Activated T-cell treated with anti-CD3 and anti-CD28 coated beads, Interleukin-2, amount 50 U/mL, for 24 hours (primary cell): ENCODE data around the gene SMDT1.
A peak's percentile ranks its signal among the peaks of the same experiment; 100 is the strongest.

Experiments
- DNase-seq: peaks from one replicate; pipeline ENCODE4 v3.0.0-alpha.2; 2020
- H3K27ac Mint-ChIP-seq: 2 replicates; pipeline ENCODE4 v1.8.0; 2020; ENCODE audit warnings: mild to moderate bottlenecking, mixed read lengths
- H3K27me3 Mint-ChIP-seq: 2 replicates; pipeline ENCODE4 v1.8.0; 2020; ENCODE audit warnings: mixed read lengths
- H3K36me3 Mint-ChIP-seq: 2 replicates; pipeline ENCODE4 v1.8.0; 2020; ENCODE audit warnings: low read depth, mixed read lengths
- H3K4me1 Mint-ChIP-seq: 2 replicates; pipeline ENCODE4 v1.8.0; 2020; ENCODE audit warnings: low read depth, mixed read lengths
- H3K4me3 Mint-ChIP-seq: 2 replicates; pipeline ENCODE4 v1.8.0; 2020; ENCODE audit warnings: mild to moderate bottlenecking, moderate library complexity, mixed read lengths
- H3K9me3 Mint-ChIP-seq: 2 replicates; pipeline ENCODE4 v1.8.0; 2020; ENCODE audit warnings: mixed read lengths

The SMDT1 gene, protein sequence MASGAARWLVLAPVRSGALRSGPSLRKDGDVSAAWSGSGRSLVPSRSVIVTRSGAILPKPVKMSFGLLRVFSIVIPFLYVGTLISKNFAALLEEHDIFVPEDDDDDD

DNA sequence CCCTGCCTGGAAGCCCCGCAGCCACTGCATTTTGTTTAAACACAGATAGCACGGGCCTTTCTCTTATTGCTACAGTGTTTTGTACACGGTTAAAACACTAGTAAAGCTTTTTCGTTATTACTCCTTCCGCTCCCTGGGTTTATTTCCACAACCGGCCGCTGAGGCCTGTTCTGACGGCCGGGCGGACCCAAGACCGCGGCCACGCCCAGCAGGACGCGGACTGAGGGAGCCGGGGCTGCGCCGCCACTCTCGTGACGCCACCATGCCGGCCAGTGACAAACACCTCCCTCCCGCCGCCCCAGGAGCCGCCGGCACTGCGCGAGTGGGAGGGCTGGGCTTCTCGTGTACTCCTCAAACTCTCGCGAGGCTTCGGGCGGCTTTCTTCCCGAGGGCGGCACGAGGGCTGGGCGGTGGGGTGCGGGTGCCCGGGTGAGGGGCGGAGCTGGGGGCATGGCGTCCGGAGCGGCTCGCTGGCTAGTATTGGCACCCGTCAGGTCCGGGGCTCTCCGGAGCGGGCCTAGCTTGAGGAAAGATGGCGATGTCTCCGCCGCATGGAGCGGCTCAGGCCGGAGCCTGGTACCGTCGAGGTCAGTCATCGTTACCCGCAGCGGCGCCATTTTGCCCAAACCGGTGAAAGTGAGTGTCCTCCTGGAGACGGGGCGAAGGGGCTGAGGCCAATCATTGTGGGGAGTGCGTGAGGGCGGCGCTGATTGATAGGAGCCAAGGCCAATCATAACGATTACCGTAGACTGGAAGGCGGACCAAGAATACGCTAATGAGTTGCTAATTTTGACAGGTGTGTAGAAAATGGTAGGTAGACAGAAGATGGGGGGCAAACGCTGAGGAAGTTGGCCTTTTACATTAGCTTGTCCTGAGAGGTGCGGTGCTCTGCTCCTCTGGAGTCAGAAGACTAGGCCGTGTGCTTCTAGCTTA, at the start of gene SMDT1:
TSS of gene SMDT1 (plus strand) at position 382 of the 933 bp plus-strand sequence. CDS start at position 451, 69 bp downstream.
- peak within 1 kb of the TSS; percentile 99 for H3K27ac Mint-ChIP-seq
- H3K36me3 Mint-ChIP-seq, result peaks cover 41% of the 10 kb centered on the region
- peak within 1 kb of the TSS; percentile 96 for H3K4me3 Mint-ChIP-seq
- DNase-seq, result peak; percentile 98
- no peaks in the 10 kb centered on the region for H3K9me3 Mint-ChIP-seq
- no peaks in the 10 kb centered on the region for H3K27me3 Mint-ChIP-seq
- H3K4me1 Mint-ChIP-seq, result peaks cover 46% of the 10 kb centered on the region

- Mint-ChIP-seq H3K36me3 (peaks cover 6% of the 10 kb centered on the region), H3K4me3 (no peak overlapping the region), H3K4me1 (peaks cover 20% of the 10 kb centered on the region), H3K9me3 (peaks cover 14% of the 10 kb centered on the region), H3K27me3 (no peaks in the 10 kb centered on the region), H3K27ac (no peak overlapping the region)
- DNase-seq, result no peak
Measured at GRCh38 chr22:42033263-42034181, 46.0 kb upstream of the SMDT1 start.

- peaks cover 6% of the 10 kb centered on the region for H3K36me3 Mint-ChIP-seq
- H3K27ac Mint-ChIP-seq, result no peak overlapping the region
- no peak overlapping the region for H3K4me3 Mint-ChIP-seq
Measured at GRCh38 chr22:42035256-42035655, 44.2 kb upstream of the SMDT1 start.

GRCh38 chr22:42039271-42039670, 40.2 kb upstream of the SMDT1 start:
- Mint-ChIP-seq H3K4me1 (no peaks in the 10 kb centered on the region), H3K4me3 (no peak overlapping the region)

More at GRCh38 chr22:42035256-42035655, 44.2 kb upstream of the SMDT1 start:
- DNase-seq, result no peak
- Mint-ChIP-seq H3K9me3 (peaks cover 14% of the 10 kb centered on the region), H3K27me3 (no peaks in the 10 kb centered on the region), H3K4me1 (peaks cover 18% of the 10 kb centered on the region)

GRCh38 chr22:42041784-42042183, 37.7 kb upstream of the SMDT1 start:
- H3K27me3 Mint-ChIP-seq, result no peaks in the 10 kb centered on the region
- H3K9me3 Mint-ChIP-seq, result peaks cover 23% of the 10 kb centered on the region
- no peak overlapping the region for H3K27ac Mint-ChIP-seq
- H3K36me3 Mint-ChIP-seq, result peaks cover 8% of the 10 kb centered on the region
- no peak for DNase-seq
- H3K4me3 Mint-ChIP-seq, result no peak overlapping the region
- H3K4me1 Mint-ChIP-seq, result no peaks in the 10 kb centered on the region

More at GRCh38 chr22:42039271-42039670, 40.2 kb upstream of the SMDT1 start:
- Mint-ChIP-seq H3K36me3 (peaks cover 9% of the 10 kb centered on the region), H3K27ac (no peak overlapping the region), H3K27me3 (no peaks in the 10 kb centered on the region), H3K9me3 (peaks cover 26% of the 10 kb centered on the region)
- no peak for DNase-seq

- no peak overlapping the region for H3K4me3 Mint-ChIP-seq
- peaks cover under 1% of the 10 kb centered on the region for H3K9me3 Mint-ChIP-seq
- H3K27me3 Mint-ChIP-seq, result no peaks in the 10 kb centered on the region
- no peaks in the 10 kb centered on the region for H3K36me3 Mint-ChIP-seq
- no peak overlapping the region for H3K27ac Mint-ChIP-seq
- DNase-seq, result no peak
- H3K4me1 Mint-ChIP-seq, result no peaks in the 10 kb centered on the region
Measured at GRCh38 chr22:42050641-42051180, 28.8 kb upstream of the SMDT1 start.

GRCh38 chr22:42052765-42053164, 26.7 kb upstream of the SMDT1 start:
- no peaks in the 10 kb centered on the region for H3K4me1 Mint-ChIP-seq
- H3K9me3 Mint-ChIP-seq, result peaks cover 10% of the 10 kb centered on the region
- H3K27me3 Mint-ChIP-seq, result no peaks in the 10 kb centered on the region
- no peak for DNase-seq
- no peak overlapping the region for H3K27ac Mint-ChIP-seq
- peaks cover 9% of the 10 kb centered on the region for H3K36me3 Mint-ChIP-seq
- H3K4me3 Mint-ChIP-seq, result no peak overlapping the region

DNA sequence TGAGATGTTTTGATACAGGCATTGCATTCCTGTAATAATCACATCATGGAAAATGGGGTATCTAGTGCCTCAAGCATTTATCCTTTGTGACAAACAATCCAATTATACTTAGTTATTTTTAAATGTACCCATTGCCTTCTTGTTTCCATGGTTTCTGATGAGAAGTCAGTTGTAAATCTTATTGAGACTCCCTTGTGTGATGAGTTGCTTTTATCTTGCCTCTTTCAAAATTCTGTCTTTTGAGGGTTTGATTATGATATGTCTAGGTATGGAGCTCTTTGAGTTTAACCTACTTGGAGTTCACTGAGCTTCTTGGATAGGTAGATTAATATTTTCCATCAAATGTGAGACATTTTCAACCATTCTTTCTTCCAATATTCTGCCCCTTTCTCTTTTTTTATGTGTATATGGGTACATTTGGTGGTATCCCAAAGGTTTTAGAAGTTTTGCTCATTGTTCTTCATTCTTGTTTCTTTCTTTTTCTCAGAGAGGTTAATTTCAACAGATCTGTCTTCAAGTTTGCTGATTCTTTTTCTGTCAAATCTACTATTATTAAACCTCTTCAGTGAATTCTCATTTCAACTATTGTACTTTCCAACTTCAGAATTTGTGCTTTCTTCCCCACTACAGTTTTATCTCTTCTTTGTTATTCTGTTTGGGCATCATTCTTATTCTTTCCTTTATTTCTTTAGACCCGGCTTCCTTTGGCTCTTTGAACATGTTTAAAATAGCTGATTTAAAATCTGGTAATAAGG, 22.6 kb upstream of the SMDT1 start:
- no peak overlapping the region for H3K27ac Mint-ChIP-seq
- peaks cover 17% of the 10 kb centered on the region for H3K9me3 Mint-ChIP-seq
- H3K36me3 Mint-ChIP-seq, result peaks cover 48% of the 10 kb centered on the region
- no peak overlapping the region for H3K4me3 Mint-ChIP-seq
- H3K4me1 Mint-ChIP-seq, result no peaks in the 10 kb centered on the region
- DNase-seq, result no peak
- no peaks in the 10 kb centered on the region for H3K27me3 Mint-ChIP-seq

- Mint-ChIP-seq H3K27me3 (no peaks in the 10 kb centered on the region), H3K9me3 (peaks cover 17% of the 10 kb centered on the region)
Measured at GRCh38 chr22:42060489-42060888, 19.0 kb upstream of the SMDT1 start.

GRCh38 chr22:42061041-42061440, 18.5 kb upstream of the SMDT1 start:
- H3K27ac Mint-ChIP-seq, result no peak overlapping the region
- H3K27me3 Mint-ChIP-seq, result no peaks in the 10 kb centered on the region
- H3K36me3 Mint-ChIP-seq, result peaks cover 81% of the 10 kb centered on the region
- peaks cover 15% of the 10 kb centered on the region for H3K9me3 Mint-ChIP-seq
- no peak for DNase-seq
- H3K4me3 Mint-ChIP-seq, result no peak overlapping the region
- H3K4me1 Mint-ChIP-seq, result no peaks in the 10 kb centered on the region

More at GRCh38 chr22:42060489-42060888, 19.0 kb upstream of the SMDT1 start:
- no peaks in the 10 kb centered on the region for H3K4me1 Mint-ChIP-seq
- no peak for DNase-seq
- H3K36me3 Mint-ChIP-seq, result peaks cover 77% of the 10 kb centered on the region
- no peak overlapping the region for H3K4me3 Mint-ChIP-seq
- no peak overlapping the region for H3K27ac Mint-ChIP-seq

DNA sequence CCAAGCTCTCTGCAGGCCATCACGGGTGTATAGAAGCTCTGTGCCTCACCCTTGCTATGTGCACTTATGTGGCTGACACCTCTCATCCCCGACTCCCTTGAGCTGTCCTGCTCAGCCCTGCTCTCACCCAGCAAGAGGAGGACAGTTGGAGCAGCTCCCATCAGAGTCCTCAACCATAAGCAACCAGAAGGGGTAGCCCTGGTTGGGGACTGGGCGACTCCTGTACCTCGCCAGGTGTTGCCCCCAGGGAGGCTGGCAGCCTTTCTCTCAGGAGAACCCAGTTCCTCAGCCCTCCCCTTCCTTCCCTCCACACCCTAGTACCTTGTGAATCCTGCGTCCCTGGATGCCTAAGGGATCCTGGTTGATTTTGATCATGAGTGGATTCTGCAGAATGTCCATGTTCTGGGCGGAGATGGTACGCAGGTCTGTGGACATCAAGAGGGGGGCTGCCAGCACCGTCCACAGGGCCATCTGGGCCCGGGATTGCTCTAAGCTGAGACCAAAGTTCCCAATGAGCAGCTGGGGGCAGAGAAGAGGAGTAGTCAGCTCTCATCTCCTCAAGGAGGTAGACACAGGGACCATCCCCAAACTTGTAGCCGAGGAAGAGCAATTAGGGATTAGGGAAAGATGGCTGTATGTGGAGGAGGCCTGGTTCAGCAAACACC, 16.9 kb upstream of the SMDT1 start:
- Mint-ChIP-seq H3K27ac (no peak overlapping the region), H3K9me3 (peaks cover 7% of the 10 kb centered on the region), H3K4me3 (no peak overlapping the region), H3K27me3 (no peaks in the 10 kb centered on the region), H3K4me1 (no peaks in the 10 kb centered on the region), H3K36me3 (peaks cover 88% of the 10 kb centered on the region)
- no peak for DNase-seq

DNA sequence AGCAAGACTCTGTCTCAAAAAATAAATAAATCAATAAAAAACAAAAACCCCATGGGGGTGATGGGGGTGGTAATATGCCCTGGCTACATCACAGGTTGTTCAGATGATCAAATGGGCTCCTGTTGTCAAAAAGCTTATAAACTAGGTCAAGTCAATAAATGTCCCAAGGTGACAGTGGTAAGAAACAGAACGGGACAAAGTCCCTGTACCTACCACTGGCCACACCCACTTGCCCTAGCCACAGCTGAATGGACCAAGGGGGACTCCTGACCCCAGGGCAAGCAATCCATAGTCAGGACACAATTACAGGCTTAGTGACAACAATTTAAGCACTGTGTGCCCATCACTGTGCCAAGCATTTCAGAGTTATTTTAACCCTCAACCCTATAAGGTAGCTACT, 14.9 kb upstream of the SMDT1 start:
- no peak for DNase-seq
- peaks cover 5% of the 10 kb centered on the region for H3K4me1 Mint-ChIP-seq
- no peak overlapping the region for H3K27ac Mint-ChIP-seq
- peaks cover 80% of the 10 kb centered on the region for H3K36me3 Mint-ChIP-seq
- no peaks in the 10 kb centered on the region for H3K27me3 Mint-ChIP-seq
- no peak overlapping the region for H3K4me3 Mint-ChIP-seq
- no peaks in the 10 kb centered on the region for H3K9me3 Mint-ChIP-seq

DNA sequence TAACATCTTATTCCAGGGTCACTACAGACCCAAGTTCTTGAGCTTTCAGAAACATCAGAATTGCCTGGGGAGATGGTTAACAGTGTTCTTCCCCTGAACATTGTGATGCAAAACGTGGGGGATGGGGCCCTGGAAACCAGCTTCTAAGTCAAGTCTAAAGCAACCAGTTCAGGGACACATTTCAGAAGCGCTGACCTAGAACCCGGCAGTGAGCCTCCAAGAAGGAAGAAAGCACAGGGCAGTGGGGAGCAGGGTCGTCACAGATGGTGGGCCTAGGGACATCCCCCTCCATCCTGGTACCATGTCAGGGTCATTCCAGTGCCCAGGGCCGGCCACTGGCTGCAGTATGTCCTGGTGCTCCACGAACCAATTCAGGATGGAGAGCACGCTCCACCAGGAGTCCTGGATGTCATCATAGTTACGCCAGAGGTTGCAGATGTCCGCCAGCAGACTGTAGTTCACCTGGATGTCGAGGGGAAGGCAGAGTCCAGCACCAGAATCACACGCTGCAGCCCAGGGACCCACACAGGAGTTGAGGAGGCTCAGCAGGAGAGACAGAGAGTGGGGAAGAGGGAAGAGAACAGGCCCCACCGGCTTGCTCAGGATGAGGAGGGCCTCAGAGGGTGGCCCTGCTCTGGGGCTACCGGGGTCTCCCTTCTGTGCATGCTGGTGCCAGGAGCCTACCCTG, 13.9 kb upstream of the SMDT1 start:
- Mint-ChIP-seq H3K36me3 (peaks cover 75% of the 10 kb centered on the region), H3K4me1 (peaks cover 13% of the 10 kb centered on the region), H3K4me3 (no peak overlapping the region), H3K9me3 (no peaks in the 10 kb centered on the region), H3K27me3 (no peaks in the 10 kb centered on the region), H3K27ac (no peak overlapping the region)
- DNase-seq, result no peak
